Astrocyte (in vitro differentiated cells and primary cell): Measurements from ENCODE around the gene LOC101059915.
A peak's percentile ranks its signal among the peaks of the same experiment; 100 is the strongest.
"Not testable (repeated sequence)": the region's sequence is repeated elsewhere in the genome, so short reads cannot be mapped to it uniquely, and the experiment has no call there.

Experiments used
- DNase-seq: peaks from one replicate; pipeline ENCODE4 v3.0.0-alpha.2; 2010; ENCODE audit warnings: low read depth
- FAIRE-seq: peaks from 2 replicates; lab custom pipeline; 2011; peaks lifted over from hg19 to GRCh38; lab: Jason Lieb, UNC
- H2AFZ ChIP-seq: 2 replicates; pipeline ENCODE4 v1.6.0; 2012; ENCODE audit warnings: low read depth, low read length, inconsistent platforms
- H3K27ac ChIP-seq: 2 replicates; pipeline ENCODE4 v1.5.1; 2011; ENCODE audit warnings: low read depth, low read length, inconsistent platforms
- H3K27me3 ChIP-seq: 2 replicates; pipeline ENCODE4 v1.6.0; 2011; ENCODE audit warnings: low read length, inconsistent platforms; ENCODE audit not compliant: insufficient read depth
- H3K36me3 ChIP-seq: 2 replicates; pipeline ENCODE4 v1.5.1; 2011; ENCODE audit warnings: low read length, inconsistent platforms; ENCODE audit not compliant: insufficient read depth
- H3K4me1 ChIP-seq: 2 replicates; pipeline ENCODE4 v1.5.1; 2011; ENCODE audit warnings: low read length, inconsistent platforms; ENCODE audit not compliant: insufficient read depth
- H3K4me2 ChIP-seq: 2 replicates; pipeline ENCODE4 v1.6.0; 2012; ENCODE audit warnings: low read length, inconsistent platforms
- H3K4me3 ChIP-seq: 2 replicates; pipeline ENCODE4 v1.5.1; 2011; ENCODE audit warnings: low read depth, mild to moderate bottlenecking, low read length, inconsistent platforms; ENCODE audit not compliant: insufficient read depth
- H3K79me2 ChIP-seq: 2 replicates; pipeline ENCODE4 v1.6.0; 2012; ENCODE audit warnings: mild to moderate bottlenecking, low read length, inconsistent platforms; ENCODE audit not compliant: insufficient read depth
- H3K9ac ChIP-seq: 2 replicates; pipeline ENCODE4 v1.6.0; 2012; ENCODE audit warnings: mild to moderate bottlenecking, low read length, inconsistent platforms
- H3K9me3 ChIP-seq: 2 replicates; pipeline ENCODE4 v1.5.1; 2012; ENCODE audit warnings: low read depth, mild to moderate bottlenecking, low read length, inconsistent platforms; ENCODE audit not compliant: insufficient read depth
- H4K20me1 ChIP-seq: 2 replicates; pipeline ENCODE4 v1.6.0; 2012; ENCODE audit warnings: low read length, inconsistent platforms; ENCODE audit not compliant: insufficient read depth
- H3K27ac Mint-ChIP-seq: one replicate; pipeline ENCODE4 v1.8.0; 2021; ENCODE audit warnings: mild to moderate bottlenecking, mixed read lengths; ENCODE audit not compliant: unreplicated experiment
- H3K27me3 Mint-ChIP-seq: one replicate; pipeline ENCODE4 v1.8.0; 2021; ENCODE audit warnings: low read depth, mixed read lengths; ENCODE audit not compliant: unreplicated experiment
- H3K36me3 Mint-ChIP-seq: one replicate; pipeline ENCODE4 v1.8.0; 2021; ENCODE audit warnings: low read depth, mixed read lengths; ENCODE audit not compliant: unreplicated experiment
- H3K4me1 Mint-ChIP-seq: one replicate; pipeline ENCODE4 v1.8.0; 2021; ENCODE audit warnings: low read depth, mixed read lengths; ENCODE audit not compliant: unreplicated experiment
- H3K4me3 Mint-ChIP-seq: one replicate; pipeline ENCODE4 v1.8.0; 2021; ENCODE audit warnings: mild to moderate bottlenecking, moderate library complexity, mixed read lengths; ENCODE audit not compliant: unreplicated experiment
- H3K9me3 Mint-ChIP-seq: one replicate; pipeline ENCODE4 v1.8.0; 2021; ENCODE audit warnings: mild to moderate bottlenecking, mixed read lengths; ENCODE audit not compliant: unreplicated experiment
- EZH2 ChIP-seq: IDR thresholded peaks from 2 replicates; pipeline ENCODE4 v1.6.1; 2012; ENCODE audit warnings: mild to moderate bottlenecking, low read length, inconsistent platforms; ENCODE audit not compliant: insufficient read depth
- TF ChIP-seq, protein P1 (sequence below): IDR thresholded peaks from 2 replicates; pipeline ENCODE4 v1.5.1; 2011; ENCODE audit warnings: low read depth, mild to moderate bottlenecking, inconsistent platforms, low read length, moderate library complexity; ENCODE audit not compliant: insufficient read depth

Gene LOC101059915

GRCh38 chrX:71638409-71638808 is 28.9 kb upstream of the LOC101059915 start:
- H3K27ac Mint-ChIP-seq: no peak overlapping the region
- no peak overlapping the region for H3K4me3 Mint-ChIP-seq
- peaks cover 2% of the 10 kb centered on the region for H3K4me1 Mint-ChIP-seq
- H3K27me3 Mint-ChIP-seq: no peaks in the 10 kb centered on the region
- H3K9me3 Mint-ChIP-seq: no peaks in the 10 kb centered on the region
- no peaks in the 10 kb centered on the region for H3K27me3 ChIP-seq
- H3K4me3 ChIP-seq: no peak overlapping the region
- H3K4me2 ChIP-seq: peak overlapping the region; percentile 73
- H3K79me2 ChIP-seq: no peaks in the 10 kb centered on the region
- no peak for DNase-seq
- no peaks in the 10 kb centered on the region for H3K36me3 Mint-ChIP-seq
- TF ChIP-seq, protein P1, sequence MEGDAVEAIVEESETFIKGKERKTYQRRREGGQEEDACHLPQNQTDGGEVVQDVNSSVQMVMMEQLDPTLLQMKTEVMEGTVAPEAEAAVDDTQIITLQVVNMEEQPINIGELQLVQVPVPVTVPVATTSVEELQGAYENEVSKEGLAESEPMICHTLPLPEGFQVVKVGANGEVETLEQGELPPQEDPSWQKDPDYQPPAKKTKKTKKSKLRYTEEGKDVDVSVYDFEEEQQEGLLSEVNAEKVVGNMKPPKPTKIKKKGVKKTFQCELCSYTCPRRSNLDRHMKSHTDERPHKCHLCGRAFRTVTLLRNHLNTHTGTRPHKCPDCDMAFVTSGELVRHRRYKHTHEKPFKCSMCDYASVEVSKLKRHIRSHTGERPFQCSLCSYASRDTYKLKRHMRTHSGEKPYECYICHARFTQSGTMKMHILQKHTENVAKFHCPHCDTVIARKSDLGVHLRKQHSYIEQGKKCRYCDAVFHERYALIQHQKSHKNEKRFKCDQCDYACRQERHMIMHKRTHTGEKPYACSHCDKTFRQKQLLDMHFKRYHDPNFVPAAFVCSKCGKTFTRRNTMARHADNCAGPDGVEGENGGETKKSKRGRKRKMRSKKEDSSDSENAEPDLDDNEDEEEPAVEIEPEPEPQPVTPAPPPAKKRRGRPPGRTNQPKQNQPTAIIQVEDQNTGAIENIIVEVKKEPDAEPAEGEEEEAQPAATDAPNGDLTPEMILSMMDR: no peak
- no peak for TF ChIP-seq EZH2
- FAIRE-seq: no peak
- peaks cover 10% of the 10 kb centered on the region for H3K4me1 ChIP-seq
- H3K27ac ChIP-seq: no peak overlapping the region
- no peaks in the 10 kb centered on the region for H3K9me3 ChIP-seq
- H2AFZ ChIP-seq: no peak overlapping the region
- no peaks in the 10 kb centered on the region for H4K20me1 ChIP-seq
- no peaks in the 10 kb centered on the region for H3K36me3 ChIP-seq
- H3K9ac ChIP-seq: no peak overlapping the region

DNA sequence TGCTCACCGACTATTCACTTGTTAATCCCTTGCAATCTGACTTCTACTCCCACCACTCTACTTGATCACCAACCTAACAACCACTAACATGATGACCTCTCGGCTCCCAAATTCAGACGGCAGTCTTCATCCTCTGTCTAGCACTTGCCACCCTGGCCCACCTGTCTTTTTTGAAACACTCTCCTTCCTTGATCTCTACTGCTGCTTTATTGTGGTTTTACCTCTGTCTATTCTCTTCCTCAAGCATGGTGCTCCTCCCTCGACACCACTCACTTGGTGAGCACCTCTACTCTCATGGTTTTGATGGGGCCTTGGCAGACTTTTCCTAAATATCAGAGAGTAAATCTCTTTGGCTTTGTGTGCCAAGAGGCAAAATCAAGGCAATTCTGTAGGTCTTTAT is 27.3 kb upstream of the LOC101059915 start:
- no peaks in the 10 kb centered on the region for H3K27me3 ChIP-seq
- H3K27me3 Mint-ChIP-seq: no peaks in the 10 kb centered on the region
- H3K4me1 Mint-ChIP-seq: peaks cover 2% of the 10 kb centered on the region
- FAIRE-seq: no peak
- no peak overlapping the region for H3K27ac ChIP-seq
- no peaks in the 10 kb centered on the region for H3K79me2 ChIP-seq
- H3K9ac ChIP-seq: no peak overlapping the region
- H3K36me3 ChIP-seq: no peaks in the 10 kb centered on the region
- no peak for TF ChIP-seq EZH2
- TF ChIP-seq, protein P1: no peak
- no peak overlapping the region for H3K4me3 ChIP-seq
- no peak for DNase-seq
- H3K9me3 ChIP-seq: no peaks in the 10 kb centered on the region
- no peak overlapping the region for H3K4me2 ChIP-seq
- H3K27ac Mint-ChIP-seq: no peak overlapping the region
- H3K4me3 Mint-ChIP-seq: no peak overlapping the region
- H3K4me1 ChIP-seq: peaks cover 10% of the 10 kb centered on the region
- no peak overlapping the region for H2AFZ ChIP-seq
- no peaks in the 10 kb centered on the region for H3K9me3 Mint-ChIP-seq
- H3K36me3 Mint-ChIP-seq: no peaks in the 10 kb centered on the region
- H4K20me1 ChIP-seq: no peaks in the 10 kb centered on the region

- H3K27me3 ChIP-seq, H2AFZ ChIP-seq, H3K36me3 ChIP-seq, H3K4me1 Mint-ChIP-seq, H3K4me3 ChIP-seq, H3K4me2 ChIP-seq, DNase-seq, H3K9me3 ChIP-seq, H3K9me3 Mint-ChIP-seq, H3K27ac ChIP-seq, H3K27ac Mint-ChIP-seq, H3K79me2 ChIP-seq, H3K9ac ChIP-seq, H4K20me1 ChIP-seq, H3K4me3 Mint-ChIP-seq, FAIRE-seq, H3K36me3 Mint-ChIP-seq, H3K4me1 ChIP-seq, H3K27me3 Mint-ChIP-seq: not testable (repeated sequence)
Measured at GRCh38 chrX:71644406-71644805, 22.9 kb upstream of the LOC101059915 start.
